Measurements from ENCODE around the gene MIEF2. TPM values are rescaled to one million over a fixed set of nuclear protein-coding genes. Genes with fewer than 3 reads are reported as not detected.
"Not testable (repeated sequence)": the region's sequence is repeated elsewhere in the genome, so short reads cannot be mapped to it uniquely, and the experiment has no call there.

Gene MIEF2
- 16.2 and 17.3 TPM in 2 replicates for total RNA-seq (2014; rRNA removed; shearing (Covaris generic))

- no peaks in the 10 kb centered on the region for H3K27me3 ChIP-seq (ENCODE audit: control insufficient read depth, insufficient read depth, low read length)
- peak; percentile 99 for DNase-seq
- H3K36me3 ChIP-seq (replicated peaks; ENCODE audit: control insufficient read depth, insufficient read depth, low read length), result peaks cover 12% of the 10 kb centered on the region
- H3K4me3 ChIP-seq (ENCODE audit: insufficient read depth, low read depth, low read length), result peak within 1 kb of the TSS; percentile 76
Observed at GRCh38 chr17:18260332-18261145, at the start of gene MIEF2. TSS of gene MIEF2 (plus strand) at chr17:18260662. CDS start at chr17:18262721, 2,059 bp downstream.

- no peak overlapping the region for H3K4me3 ChIP-seq (ENCODE audit: insufficient read depth, low read depth, low read length)
- H3K27me3 ChIP-seq (ENCODE audit: control insufficient read depth, insufficient read depth, low read length), result no peaks in the 10 kb centered on the region
- peaks cover 6% of the 10 kb centered on the region for H3K36me3 ChIP-seq (replicated peaks; ENCODE audit: control insufficient read depth, insufficient read depth, low read length)
- DNase-seq, result no peak
Observed at GRCh38 chr17:18213666-18214270, 46.7 kb upstream of the MIEF2 start.

- H3K4me3 ChIP-seq (ENCODE audit: insufficient read depth, low read depth, low read length); H3K27me3 ChIP-seq (ENCODE audit: control insufficient read depth, insufficient read depth, low read length); H3K36me3 ChIP-seq (replicated peaks; ENCODE audit: control insufficient read depth, insufficient read depth, low read length); DNase-seq: not testable (repeated sequence)
Observed at GRCh38 chr17:18216906-18217305, 43.6 kb upstream of the MIEF2 start.

- Histone ChIP-seq H3K27me3 (ENCODE audit: control insufficient read depth, insufficient read depth, low read length) (no peaks in the 10 kb centered on the region), H3K4me3 (ENCODE audit: insufficient read depth, low read depth, low read length) (no peak overlapping the region), H3K36me3 (replicated peaks; ENCODE audit: control insufficient read depth, insufficient read depth, low read length) (no peaks in the 10 kb centered on the region)
- peak; percentile 92 for DNase-seq
Observed at GRCh38 chr17:18217412-18218015, 42.9 kb upstream of the MIEF2 start.

- H3K27me3 ChIP-seq (ENCODE audit: control insufficient read depth, insufficient read depth, low read length), result no peaks in the 10 kb centered on the region
- DNase-seq, result no peak
- H3K36me3 ChIP-seq (replicated peaks; ENCODE audit: control insufficient read depth, insufficient read depth, low read length), result no peaks in the 10 kb centered on the region
- no peak overlapping the region for H3K4me3 ChIP-seq (ENCODE audit: insufficient read depth, low read depth, low read length)
Observed at GRCh38 chr17:18218756-18219415, 41.6 kb upstream of the MIEF2 start.

- no peaks in the 10 kb centered on the region for H3K36me3 ChIP-seq (replicated peaks; ENCODE audit: control insufficient read depth, insufficient read depth, low read length)
- peak overlapping the region; percentile 69 for H3K4me3 ChIP-seq (ENCODE audit: insufficient read depth, low read depth, low read length)
- no peaks in the 10 kb centered on the region for H3K27me3 ChIP-seq (ENCODE audit: control insufficient read depth, insufficient read depth, low read length)
- no peak for DNase-seq
Observed at GRCh38 chr17:18224053-18224386, 36.4 kb upstream of the MIEF2 start.

- no peaks in the 10 kb centered on the region for H3K27me3 ChIP-seq (ENCODE audit: control insufficient read depth, insufficient read depth, low read length)
- no peaks in the 10 kb centered on the region for H3K36me3 ChIP-seq (replicated peaks; ENCODE audit: control insufficient read depth, insufficient read depth, low read length)
- H3K4me3 ChIP-seq (ENCODE audit: insufficient read depth, low read depth, low read length), result peak overlapping the region; percentile 69
- DNase-seq, result peak; percentile 95
Observed at GRCh38 chr17:18224387-18225120, 35.9 kb upstream of the MIEF2 start.

GRCh38 chr17:18225121-18225641 is 35.3 kb upstream of the MIEF2 start, which contains the start of gene LLGL1:
TSS of gene LLGL1 (plus strand) at chr17:18225635. CDS start at chr17:18225683, 48 bp downstream.
- DNase-seq, result peak; percentile 100
- H3K4me3 ChIP-seq (ENCODE audit: insufficient read depth, low read depth, low read length), result peak within 1 kb of the TSS; percentile 90

GRCh38 chr17:18225642-18226283 is 34.7 kb upstream of the MIEF2 start:
- H3K27me3 ChIP-seq (ENCODE audit: control insufficient read depth, insufficient read depth, low read length), result no peaks in the 10 kb centered on the region
- DNase-seq, result peak; percentile 94

More at GRCh38 chr17:18225121-18225641, 35.3 kb upstream of the MIEF2 start, which contains the start of gene LLGL1:
- no peaks in the 10 kb centered on the region for H3K36me3 ChIP-seq (replicated peaks; ENCODE audit: control insufficient read depth, insufficient read depth, low read length)
- no peaks in the 10 kb centered on the region for H3K27me3 ChIP-seq (ENCODE audit: control insufficient read depth, insufficient read depth, low read length)

GRCh38 chr17:18226284-18226945 is 34.0 kb upstream of the MIEF2 start:
- DNase-seq, result peak; percentile 72
- no peaks in the 10 kb centered on the region for H3K36me3 ChIP-seq (replicated peaks; ENCODE audit: control insufficient read depth, insufficient read depth, low read length)
- peak overlapping the region; percentile 90 for H3K4me3 ChIP-seq (ENCODE audit: insufficient read depth, low read depth, low read length)
- H3K27me3 ChIP-seq (ENCODE audit: control insufficient read depth, insufficient read depth, low read length), result no peaks in the 10 kb centered on the region

More at GRCh38 chr17:18225642-18226283, 34.7 kb upstream of the MIEF2 start:
- Histone ChIP-seq H3K36me3 (replicated peaks; ENCODE audit: control insufficient read depth, insufficient read depth, low read length) (no peaks in the 10 kb centered on the region), H3K4me3 (ENCODE audit: insufficient read depth, low read depth, low read length) (peak overlapping the region; percentile 90)

GRCh38 chr17:18227635-18228034 is 32.8 kb upstream of the MIEF2 start:
- no peak for DNase-seq
- Histone ChIP-seq H3K27me3 (ENCODE audit: control insufficient read depth, insufficient read depth, low read length) (no peaks in the 10 kb centered on the region), H3K4me3 (ENCODE audit: insufficient read depth, low read depth, low read length) (no peak overlapping the region), H3K36me3 (replicated peaks; ENCODE audit: control insufficient read depth, insufficient read depth, low read length) (peaks cover 2% of the 10 kb centered on the region)

GRCh38 chr17:18228176-18228682 is 32.2 kb upstream of the MIEF2 start:
- Histone ChIP-seq H3K36me3 (replicated peaks; ENCODE audit: control insufficient read depth, insufficient read depth, low read length) (peaks cover 2% of the 10 kb centered on the region), H3K4me3 (ENCODE audit: insufficient read depth, low read depth, low read length) (no peak overlapping the region), H3K27me3 (ENCODE audit: control insufficient read depth, insufficient read depth, low read length) (no peaks in the 10 kb centered on the region)
- no peak for DNase-seq

- H3K4me3 ChIP-seq (ENCODE audit: insufficient read depth, low read depth, low read length), result no peak overlapping the region
- peaks cover 2% of the 10 kb centered on the region for H3K36me3 ChIP-seq (replicated peaks; ENCODE audit: control insufficient read depth, insufficient read depth, low read length)
- no peaks in the 10 kb centered on the region for H3K27me3 ChIP-seq (ENCODE audit: control insufficient read depth, insufficient read depth, low read length)
- DNase-seq, result no peak
Observed at GRCh38 chr17:18229254-18229653, 31.2 kb upstream of the MIEF2 start.

Data from H7 (cell line).